HEK293 (cell line): ENCODE measurements around the gene PEF1.

Experiments used
- CTCF ChIP-seq: fragments of 450-650 bp; formaldehyde crosslinking; IDR thresholded peaks from 2 replicates; pipeline ENCODE4 v1.5.1; 2016; ENCODE audit warnings: missing biosample characterization, missing genetic modification characterization
- GLI4 ChIP-seq: fragments of 450-650 bp; formaldehyde crosslinking; IDR thresholded peaks from 2 replicates; pipeline ENCODE4 v1.5.1; 2016; ENCODE audit warnings: missing biosample characterization, missing genetic modification characterization
- GLIS2 ChIP-seq: fragments of 450-650 bp; formaldehyde crosslinking; IDR thresholded peaks from 2 replicates; pipeline ENCODE4 v1.5.1; 2016; ENCODE audit warnings: missing biosample characterization, missing genetic modification characterization
- MYNN ChIP-seq: fragments of 450-650 bp; formaldehyde crosslinking; IDR thresholded peaks from 2 replicates; pipeline ENCODE4 v1.5.1; 2016; ENCODE audit warnings: missing biosample characterization, missing genetic modification characterization, borderline replicate concordance
- PRDM10 ChIP-seq: fragments of 450-650 bp; formaldehyde crosslinking; IDR thresholded peaks from 2 replicates; pipeline ENCODE4 v1.5.1; 2016; ENCODE audit warnings: missing biosample characterization, missing genetic modification characterization
- SCRT1 ChIP-seq: fragments of 450-650 bp; formaldehyde crosslinking; IDR thresholded peaks from 2 replicates; pipeline ENCODE4 v1.5.1; 2016; ENCODE audit warnings: missing biosample characterization, missing genetic modification characterization, borderline replicate concordance
- SP3 ChIP-seq: fragments of 450-650 bp; formaldehyde crosslinking; IDR thresholded peaks from 2 replicates; pipeline ENCODE4 v1.5.1; 2016; ENCODE audit warnings: missing biosample characterization, missing genetic modification characterization
- YY2 ChIP-seq: fragments of 450-650 bp; formaldehyde crosslinking; IDR thresholded peaks from 2 replicates; pipeline ENCODE4 v1.5.1; 2016; ENCODE audit warnings: missing biosample characterization, missing genetic modification characterization
- ZBTB49 ChIP-seq: fragments of 450-650 bp; formaldehyde crosslinking; IDR thresholded peaks from 2 replicates; pipeline ENCODE4 v1.5.1; 2016; ENCODE audit warnings: missing biosample characterization, missing genetic modification characterization, low read depth
- ZEB2 ChIP-seq: fragments of 450-650 bp; formaldehyde crosslinking; IDR thresholded peaks from 2 replicates; pipeline ENCODE4 v1.5.1; 2016; ENCODE audit warnings: missing biosample characterization, missing genetic modification characterization
- ZFHX2 ChIP-seq: fragments of 450-650 bp; formaldehyde crosslinking; conservative IDR thresholded peaks from 2 replicates; pipeline ENCODE4 v1.5.1; 2016; ENCODE audit warnings: missing biosample characterization, missing genetic modification characterization
- ZFP69B ChIP-seq: fragments of 450-650 bp; formaldehyde crosslinking; IDR thresholded peaks from 2 replicates; pipeline ENCODE4 v1.5.1; 2016; ENCODE audit warnings: missing biosample characterization, missing genetic modification characterization
- ZIC2 ChIP-seq: fragments of 450-650 bp; formaldehyde crosslinking; IDR thresholded peaks from 2 replicates; pipeline ENCODE4 v1.5.1; 2016; ENCODE audit warnings: missing biosample characterization, missing genetic modification characterization
- ZNF138 ChIP-seq: fragments of 450-650 bp; formaldehyde crosslinking; IDR thresholded peaks from 2 replicates; pipeline ENCODE4 v1.5.1; 2016; ENCODE audit warnings: missing biosample characterization, missing genetic modification characterization, borderline replicate concordance
- ZNF175 ChIP-seq: fragments of 450-650 bp; formaldehyde crosslinking; IDR thresholded peaks from 2 replicates; pipeline ENCODE4 v1.5.1; 2016; ENCODE audit warnings: missing biosample characterization, missing genetic modification characterization
- ZNF248 ChIP-seq: fragments of 450-650 bp; formaldehyde crosslinking; IDR thresholded peaks from 2 replicates; pipeline ENCODE4 v1.5.1; 2017; ENCODE audit warnings: missing biosample characterization, missing genetic modification characterization
- ZNF274 ChIP-seq, 2 experiments: fragments of 200-500 bp in 1 of 2; fragments of 450-650 bp in 1 of 2; sonication (Bioruptor generic) in 1 of 2; formaldehyde crosslinking in 1 of 2; IDR thresholded peaks; 2 replicates each; pipeline versions ENCODE4 v1.5.1 to v1.6.1; 2014 to 2016; ENCODE audit warnings: borderline replicate concordance in 1 of 2, inconsistent platforms in 1 of 2, low read length in 1 of 2, missing biosample characterization in 1 of 2, missing genetic modification characterization in 1 of 2
- ZNF302 ChIP-seq: fragments of 450-650 bp; formaldehyde crosslinking; IDR thresholded peaks from 2 replicates; pipeline ENCODE4 v1.5.1; 2016; ENCODE audit warnings: missing biosample characterization, missing genetic modification characterization, low read depth
- ZNF350 ChIP-seq: fragments of 450-650 bp; formaldehyde crosslinking; IDR thresholded peaks from 2 replicates; pipeline ENCODE4 v1.5.0; 2017; ENCODE audit warnings: missing biosample characterization, mild to moderate bottlenecking, missing genetic modification characterization
- ZNF366 ChIP-seq: fragments of 450-650 bp; formaldehyde crosslinking; conservative IDR thresholded peaks from 2 replicates; pipeline ENCODE4 v1.5.1; 2016; ENCODE audit warnings: missing biosample characterization, missing genetic modification characterization
- ZNF423 ChIP-seq: fragments of 450-650 bp; formaldehyde crosslinking; IDR thresholded peaks from 2 replicates; pipeline ENCODE4 v1.5.1; 2016; ENCODE audit warnings: missing biosample characterization, missing genetic modification characterization
- ZNF514 ChIP-seq: fragments of 450-650 bp; formaldehyde crosslinking; IDR thresholded peaks from 2 replicates; pipeline ENCODE4 v1.5.1; 2016; ENCODE audit warnings: missing biosample characterization, missing genetic modification characterization
- ZNF521 ChIP-seq: fragments of 450-650 bp; formaldehyde crosslinking; IDR thresholded peaks from 2 replicates; pipeline ENCODE4 v1.5.1; 2017; ENCODE audit warnings: missing biosample characterization, mild to moderate bottlenecking, missing genetic modification characterization
- ZNF549 ChIP-seq: fragments of 450-650 bp; IDR thresholded peaks from 2 replicates; pipeline ENCODE4 v1.5.1; 2018; ENCODE audit warnings: missing biosample characterization, missing genetic modification characterization, mild to moderate bottlenecking, inconsistent platforms, moderate library complexity
- ZNF600 ChIP-seq: fragments of 450-650 bp; formaldehyde crosslinking; IDR thresholded peaks from 2 replicates; pipeline ENCODE4 v1.5.1; 2016; ENCODE audit warnings: missing biosample characterization, missing genetic modification characterization
- ZNF621 ChIP-seq: fragments of 450-650 bp; formaldehyde crosslinking; IDR thresholded peaks from 2 replicates; pipeline ENCODE4 v1.5.1; 2017; ENCODE audit warnings: missing biosample characterization, missing genetic modification characterization
- ZNF624 ChIP-seq: fragments of 450-650 bp; formaldehyde crosslinking; IDR thresholded peaks from 2 replicates; pipeline ENCODE4 v1.5.1; 2017; ENCODE audit warnings: missing biosample characterization, missing genetic modification characterization
- ZNF654 ChIP-seq: fragments of 450-650 bp; formaldehyde crosslinking; IDR thresholded peaks from 2 replicates; pipeline ENCODE4 v1.5.1; 2016; ENCODE audit warnings: low read depth, missing biosample characterization, missing genetic modification characterization
- ZNF677 ChIP-seq: fragments of 450-650 bp; IDR thresholded peaks from 2 replicates; pipeline ENCODE4 v1.5.0; 2018; ENCODE audit warnings: missing biosample characterization, mild to moderate bottlenecking, missing genetic modification characterization, moderate library complexity
- ZNF701 ChIP-seq: fragments of 450-650 bp; formaldehyde crosslinking; IDR thresholded peaks from 2 replicates; pipeline ENCODE4 v1.5.1; 2016; ENCODE audit warnings: missing biosample characterization, missing genetic modification characterization
- ZNF76 ChIP-seq: fragments of 450-650 bp; formaldehyde crosslinking; IDR thresholded peaks from 2 replicates; pipeline ENCODE4; 2016; ENCODE audit warnings: low read depth, missing biosample characterization, missing genetic modification characterization, borderline replicate concordance
- ZNF768 ChIP-seq: fragments of 450-650 bp; formaldehyde crosslinking; IDR thresholded peaks from 2 replicates; pipeline ENCODE4 v1.5.1; 2018; ENCODE audit warnings: missing biosample characterization, mild to moderate bottlenecking, missing genetic modification characterization
- ZNF777 ChIP-seq: fragments of 450-650 bp; formaldehyde crosslinking; IDR thresholded peaks from 2 replicates; pipeline ENCODE4 v1.5.1; 2017; ENCODE audit warnings: missing biosample characterization, missing genetic modification characterization, borderline replicate concordance
- ZNF830 ChIP-seq: fragments of 450-650 bp; IDR thresholded peaks from 2 replicates; pipeline ENCODE4 v1.5.0; 2018; ENCODE audit warnings: missing biosample characterization, missing genetic modification characterization, low read depth, mild to moderate bottlenecking, moderate library complexity

The PEF1 gene

GRCh38 chr1:31617916-31618746 is 26.5 kb downstream of the PEF1 start (continued):
- TF ChIP-seq ZNF350 (tag by site-specific recombination) (no peak), ZNF248 (tag by site-specific recombination) (no peak), ZNF777 (tag by site-specific recombination) (peak; percentile 39; the same call in 1 of the 2 replicates), ZNF76 (tag by site-specific recombination) (no peak), YY2 (tag by site-specific recombination) (no peak), ZNF830 (no peak), ZNF600 (tag by site-specific recombination) (no peak), ZNF768 (tag by site-specific recombination) (no peak), ZNF366 (tag by site-specific recombination) (no peak; the same call in 1 of the 2 replicates), PRDM10 (tag by site-specific recombination) (peak; percentile 24; the same call in 1 of the 2 replicates), ZNF274 (IDR thresholded peaks at IDR 0.05; ENCODE audit: low read length) (no peak), ZNF274 (tag by site-specific recombination; IDR thresholded peaks at IDR 0.05; ENCODE audit: borderline replicate concordance) (no peak), ZNF302 (no peak), ZIC2 (no peak), ZNF138 (tag by site-specific recombination) (no peak), GLI4 (tag by site-specific recombination) (no peak), ZNF677 (no peak), MYNN (tag by site-specific recombination) (no peak), ZNF654 (tag by site-specific recombination) (no peak), ZNF521 (tag by site-specific recombination) (no peak), ZFP69B (tag by site-specific recombination) (no peak), ZNF549 (tag by site-specific recombination) (no peak), ZNF175 (tag by site-specific recombination) (no peak), SCRT1 (tag by site-specific recombination) (no peak), ZNF624 (no peak), ZNF701 (tag by site-specific recombination) (no peak), ZBTB49 (tag by site-specific recombination) (no peak), ZEB2 (tag by site-specific recombination) (0 out of 2 replicates have a peak, but pooled peaks have one; percentile 38), ZNF514 (no peak), GLIS2 (tag by site-specific recombination) (peak; percentile 95), SP3 (peak; percentile 43; the same call in 1 of the 2 replicates), ZNF621 (tag by site-specific recombination) (no peak), ZFHX2 (no peak), ZNF423 (tag by site-specific recombination) (peak; percentile 39; the same call in 1 of the 2 replicates), CTCF (peak; percentile 86)
